HEK293 (cell line): ENCODE data around the gene GJD4.

ENCODE experiments used
- ZBTB21 ChIP-seq: fragments of 450-650 bp; formaldehyde crosslinking; IDR thresholded peaks from 2 replicates; pipeline ENCODE4 v1.5.1; 2017; ENCODE audit warnings: missing biosample characterization, missing genetic modification characterization
- ZEB2 ChIP-seq: fragments of 450-650 bp; formaldehyde crosslinking; IDR thresholded peaks from 2 replicates; pipeline ENCODE4 v1.5.1; 2016; ENCODE audit warnings: missing biosample characterization, missing genetic modification characterization
- ZNF157 ChIP-seq: fragments of 450-650 bp; formaldehyde crosslinking; IDR thresholded peaks from 2 replicates; pipeline ENCODE4 v1.5.1; 2016; ENCODE audit warnings: missing biosample characterization, missing genetic modification characterization
- ZNF600 ChIP-seq: fragments of 450-650 bp; formaldehyde crosslinking; IDR thresholded peaks from 2 replicates; pipeline ENCODE4 v1.5.1; 2016; ENCODE audit warnings: missing biosample characterization, missing genetic modification characterization
- ZNF768 ChIP-seq: fragments of 450-650 bp; formaldehyde crosslinking; IDR thresholded peaks from 2 replicates; pipeline ENCODE4 v1.5.1; 2018; ENCODE audit warnings: missing biosample characterization, mild to moderate bottlenecking, missing genetic modification characterization
- TF ChIP-seq, protein P1 (sequence below): fragments of 450-650 bp; formaldehyde crosslinking; IDR thresholded peaks from 2 replicates; pipeline ENCODE4 v1.5.1; 2016; ENCODE audit warnings: missing biosample characterization, missing genetic modification characterization

DNA sequence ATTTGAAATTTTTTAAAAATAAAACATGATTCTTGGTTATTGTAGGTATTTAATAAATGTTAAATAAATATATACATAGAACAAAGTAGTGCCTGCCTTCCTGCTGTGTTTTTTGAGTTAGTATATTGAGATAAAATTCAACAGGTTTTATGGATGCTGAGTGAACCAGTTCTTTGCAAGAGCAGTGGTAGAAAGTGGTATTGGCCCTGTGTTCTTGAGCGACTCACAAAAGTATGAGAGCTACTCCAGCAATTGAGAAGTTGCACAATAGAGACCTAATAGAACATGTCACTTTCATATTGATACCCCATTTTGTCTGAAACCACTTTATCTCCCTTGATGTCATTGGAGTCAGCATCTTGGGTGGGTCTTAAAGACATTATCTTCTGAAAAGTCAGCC, 32.6 kb upstream of the GJD4 start:
- no peak for TF ChIP-seq ZBTB21 (tag by site-specific recombination)
- TF ChIP-seq, protein P1, sequence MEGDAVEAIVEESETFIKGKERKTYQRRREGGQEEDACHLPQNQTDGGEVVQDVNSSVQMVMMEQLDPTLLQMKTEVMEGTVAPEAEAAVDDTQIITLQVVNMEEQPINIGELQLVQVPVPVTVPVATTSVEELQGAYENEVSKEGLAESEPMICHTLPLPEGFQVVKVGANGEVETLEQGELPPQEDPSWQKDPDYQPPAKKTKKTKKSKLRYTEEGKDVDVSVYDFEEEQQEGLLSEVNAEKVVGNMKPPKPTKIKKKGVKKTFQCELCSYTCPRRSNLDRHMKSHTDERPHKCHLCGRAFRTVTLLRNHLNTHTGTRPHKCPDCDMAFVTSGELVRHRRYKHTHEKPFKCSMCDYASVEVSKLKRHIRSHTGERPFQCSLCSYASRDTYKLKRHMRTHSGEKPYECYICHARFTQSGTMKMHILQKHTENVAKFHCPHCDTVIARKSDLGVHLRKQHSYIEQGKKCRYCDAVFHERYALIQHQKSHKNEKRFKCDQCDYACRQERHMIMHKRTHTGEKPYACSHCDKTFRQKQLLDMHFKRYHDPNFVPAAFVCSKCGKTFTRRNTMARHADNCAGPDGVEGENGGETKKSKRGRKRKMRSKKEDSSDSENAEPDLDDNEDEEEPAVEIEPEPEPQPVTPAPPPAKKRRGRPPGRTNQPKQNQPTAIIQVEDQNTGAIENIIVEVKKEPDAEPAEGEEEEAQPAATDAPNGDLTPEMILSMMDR (tag by site-specific recombination): no peak
- TF ChIP-seq ZEB2 (tag by site-specific recombination): no peak
- TF ChIP-seq ZNF157 (tag by site-specific recombination): no peak
- no peak for TF ChIP-seq ZNF768 (tag by site-specific recombination)
- TF ChIP-seq ZNF600 (tag by site-specific recombination): no peak
